Measurements from ENCODE around the gene SH3BP4. TPM values are rescaled to one million over a fixed set of nuclear protein-coding genes. Genes with fewer than 3 reads are reported as not detected.
"Not testable (repeated sequence)": the region's sequence is repeated elsewhere in the genome, so short reads cannot be mapped to it uniquely, and the experiment has no call there.

The SH3BP4 gene
- total and polyA plus RNA-seq, 2 experiments from 2014 or later = 59.3 to 100 TPM

- no peak overlapping the region for H2AFZ ChIP-seq
- H3K9me2 ChIP-seq (ENCODE audit: insufficient read depth) = no peaks in the 10 kb centered on the region
- no peak overlapping the region for H3K4me3 ChIP-seq
- peaks cover 20% of the 10 kb centered on the region for H3K4me1 ChIP-seq (ENCODE audit: insufficient read depth)
- H3F3A ChIP-seq (ENCODE audit: insufficient read depth) = peaks cover 54% of the 10 kb centered on the region
- H3K36me3 ChIP-seq (ENCODE audit: low read depth) = peaks cover 44% of the 10 kb centered on the region
- H4K20me1 ChIP-seq (ENCODE audit: insufficient read depth) = no peaks in the 10 kb centered on the region
- H3K79me2 ChIP-seq (ENCODE audit: insufficient read depth) = peaks cover 54% of the 10 kb centered on the region
- no peak overlapping the region for H3K9ac ChIP-seq
- 96 to 98% methylated on average over 7 of the region's 7 CpGs for WGBS, 2 experiments (ENCODE audit: low coverage in 1 of 2, low lambda C conversion rate in 2 of 2, missing lambda C conversion rate in 2 of 2)
- in situ Hi-C loops (cut with MboI) = no loop called here
- DNase-seq = no peak
- H3K27ac ChIP-seq = no peak overlapping the region
- no peaks in the 10 kb centered on the region for H3K9me3 ChIP-seq (ENCODE audit: low read depth)
- no peak overlapping the region for H3K4me2 ChIP-seq (ENCODE audit: unreplicated experiment)
- no peak for TF ChIP-seq EZH2 (IDR thresholded peaks at IDR 0.05; ENCODE audit: insufficient read depth, poor library complexity, severe bottlenecking)
- no peak for TF ChIP-seq EZH2phosphoT487 (IDR thresholded peaks at IDR 0.05; ENCODE audit: insufficient read depth, low read depth)
- no peaks in the 10 kb centered on the region for H3K27me3 ChIP-seq (replicated peaks; ENCODE audit: insufficient read depth)
These were observed 103.1 kb downstream of the SH3BP4 start for GRCh38 chr2:235054919-235055318.

DNA sequence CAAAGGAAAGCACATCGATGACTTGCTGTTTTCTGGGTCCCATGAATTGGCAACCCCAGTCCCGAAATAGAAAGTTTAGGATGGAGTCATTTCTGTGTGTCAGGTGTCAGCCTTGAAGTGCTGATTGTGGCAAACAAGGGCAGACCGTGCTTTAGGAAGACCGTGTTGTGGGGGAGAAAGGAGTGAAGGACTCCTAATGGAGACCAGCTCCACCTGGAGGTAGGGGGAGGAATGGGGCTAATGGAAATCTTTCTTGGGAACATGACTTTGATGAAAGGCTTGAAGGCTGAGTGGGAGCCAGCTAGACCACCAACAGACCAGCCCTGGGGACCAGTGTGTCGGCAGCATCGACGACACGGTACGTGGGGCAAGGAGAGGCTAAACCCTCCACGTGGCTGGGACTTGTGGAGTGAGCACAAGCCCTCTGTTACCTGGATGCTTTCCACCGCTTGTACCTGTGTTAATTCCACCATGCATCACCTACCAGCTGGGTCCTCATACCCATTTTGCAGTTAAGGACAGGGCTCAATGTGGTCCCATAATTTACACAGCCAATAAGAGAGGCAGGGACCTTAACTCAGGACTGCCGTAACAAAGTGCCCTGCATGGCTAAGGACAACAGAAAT, 104.2 kb downstream of the SH3BP4 start:
- no peak overlapping the region for H3K4me3 ChIP-seq
- H3K79me2 ChIP-seq (ENCODE audit: insufficient read depth) = peaks cover 44% of the 10 kb centered on the region
- no peaks in the 10 kb centered on the region for H3K9me2 ChIP-seq (ENCODE audit: insufficient read depth)
- H2AFZ ChIP-seq = no peak overlapping the region
- no peak for TF ChIP-seq EZH2phosphoT487 (IDR thresholded peaks at IDR 0.05; ENCODE audit: insufficient read depth, low read depth)
- TF ChIP-seq EZH2 (IDR thresholded peaks at IDR 0.05; ENCODE audit: insufficient read depth, poor library complexity, severe bottlenecking) = no peak
- H3K9ac ChIP-seq = no peak overlapping the region
- peaks cover 48% of the 10 kb centered on the region for H3F3A ChIP-seq (ENCODE audit: insufficient read depth)
- no peaks in the 10 kb centered on the region for H3K9me3 ChIP-seq (ENCODE audit: low read depth)
- peaks cover 10% of the 10 kb centered on the region for H3K4me1 ChIP-seq (ENCODE audit: insufficient read depth)
- no peaks in the 10 kb centered on the region for H3K27me3 ChIP-seq (replicated peaks; ENCODE audit: insufficient read depth)
- no peak overlapping the region for H3K4me2 ChIP-seq (ENCODE audit: unreplicated experiment)
- peak; percentile 38 for DNase-seq
- in situ Hi-C loops (cut with MboI) = no loop called here
- WGBS, 2 experiments (ENCODE audit: low coverage in 1 of 2, low lambda C conversion rate in 2 of 2, missing lambda C conversion rate in 2 of 2) = 95 to 96% methylated on average over 12 of the region's 12 CpGs
- no peak overlapping the region for H3K27ac ChIP-seq
- H3K36me3 ChIP-seq (ENCODE audit: low read depth) = peaks cover 44% of the 10 kb centered on the region
- H4K20me1 ChIP-seq (ENCODE audit: insufficient read depth) = no peaks in the 10 kb centered on the region

GRCh38 chr2:235056768-235057167, 105.0 kb downstream of the SH3BP4 start:
- no peak overlapping the region for H3K9ac ChIP-seq
- H3K36me3 ChIP-seq (ENCODE audit: low read depth) = peaks cover 44% of the 10 kb centered on the region
- peaks cover 3% of the 10 kb centered on the region; the same call in 1 of the 2 replicates for H3K4me1 ChIP-seq (ENCODE audit: insufficient read depth)
- no peak overlapping the region for H3K4me3 ChIP-seq
- peaks cover 37% of the 10 kb centered on the region for H3K79me2 ChIP-seq (ENCODE audit: insufficient read depth)
- TF ChIP-seq EZH2 (IDR thresholded peaks at IDR 0.05; ENCODE audit: insufficient read depth, poor library complexity, severe bottlenecking) (no peak), EZH2phosphoT487 (IDR thresholded peaks at IDR 0.05; ENCODE audit: insufficient read depth, low read depth) (no peak)
- H4K20me1 ChIP-seq (ENCODE audit: insufficient read depth) = no peaks in the 10 kb centered on the region
- in situ Hi-C loops (cut with MboI) = no loop called here
- no peaks in the 10 kb centered on the region for H3K27me3 ChIP-seq (replicated peaks; ENCODE audit: insufficient read depth)
- H2AFZ ChIP-seq = no peak overlapping the region
- no peak for DNase-seq
- peaks cover 42% of the 10 kb centered on the region for H3F3A ChIP-seq (ENCODE audit: insufficient read depth)
- H3K4me2 ChIP-seq (ENCODE audit: unreplicated experiment) = no peak overlapping the region
- H3K9me3 ChIP-seq (ENCODE audit: low read depth) = no peaks in the 10 kb centered on the region
- no peaks in the 10 kb centered on the region for H3K9me2 ChIP-seq (ENCODE audit: insufficient read depth)
- WGBS, 2 experiments (ENCODE audit: low coverage in 1 of 2, low lambda C conversion rate in 2 of 2, missing lambda C conversion rate in 2 of 2) = 98% methylated on average over 6 of the region's 6 CpGs
- no peak overlapping the region for H3K27ac ChIP-seq

DNA sequence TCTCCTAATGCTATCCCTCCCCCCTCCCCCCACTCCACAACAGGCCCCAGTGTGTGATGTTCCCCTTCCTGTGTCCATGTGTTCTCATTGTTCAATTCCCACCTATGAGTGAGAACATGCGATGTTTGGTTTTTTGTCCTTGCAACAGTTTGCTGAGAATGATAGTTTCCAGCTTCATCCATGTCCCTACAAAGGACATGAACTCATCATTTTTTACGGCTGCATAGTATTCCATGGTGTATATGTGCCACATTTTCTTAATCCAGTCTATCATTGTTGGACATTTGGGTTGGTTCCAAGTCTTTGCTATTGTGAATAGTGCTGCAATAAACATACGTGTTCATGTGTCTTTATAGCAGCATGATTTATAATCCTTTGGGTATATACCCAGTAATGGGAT, 105.8 kb downstream of the SH3BP4 start:
- not testable (repeated sequence) for H3K27ac ChIP-seq, DNase-seq

GRCh38 chr2:235059161-235059560, 107.3 kb downstream of the SH3BP4 start:
- Histone ChIP-seq H3K9me3 (ENCODE audit: low read depth) (no peaks in the 10 kb centered on the region), H3K27ac (no peak overlapping the region), H3K27me3 (replicated peaks; ENCODE audit: insufficient read depth) (no peaks in the 10 kb centered on the region), H3F3A (ENCODE audit: insufficient read depth) (peaks cover 35% of the 10 kb centered on the region), H4K20me1 (ENCODE audit: insufficient read depth) (no peaks in the 10 kb centered on the region), H3K4me3 (no peak overlapping the region), H3K79me2 (ENCODE audit: insufficient read depth) (peaks cover 17% of the 10 kb centered on the region), H3K9ac (no peak overlapping the region), H3K4me2 (ENCODE audit: unreplicated experiment) (no peak overlapping the region), H3K9me2 (ENCODE audit: insufficient read depth) (no peaks in the 10 kb centered on the region), H2AFZ (no peak overlapping the region), H3K36me3 (ENCODE audit: low read depth) (peaks cover 25% of the 10 kb centered on the region), H3K4me1 (ENCODE audit: insufficient read depth) (no peaks in the 10 kb centered on the region)
- in situ Hi-C loops (cut with MboI) = no loop called here
- 88 to 97% methylated on average over 1 of the region's 1 CpG for WGBS, 2 experiments (ENCODE audit: low coverage in 1 of 2, low lambda C conversion rate in 2 of 2, missing lambda C conversion rate in 2 of 2)
- TF ChIP-seq EZH2 (IDR thresholded peaks at IDR 0.05; ENCODE audit: insufficient read depth, poor library complexity, severe bottlenecking) = no peak
- no peak for DNase-seq

More for the DNA sequence above, 105.8 kb downstream of the SH3BP4 start:
- H2AFZ ChIP-seq; H3K9me2 ChIP-seq (ENCODE audit: insufficient read depth); H3K27me3 ChIP-seq (replicated peaks; ENCODE audit: insufficient read depth); H4K20me1 ChIP-seq (ENCODE audit: insufficient read depth); H3K4me2 ChIP-seq (ENCODE audit: unreplicated experiment); H3K4me3 ChIP-seq; in situ Hi-C loops (cut with MboI); H3K4me1 ChIP-seq (ENCODE audit: insufficient read depth); H3K9me3 ChIP-seq (ENCODE audit: low read depth); H3K9ac ChIP-seq: not testable (repeated sequence)
- Histone ChIP-seq H3K79me2 (ENCODE audit: insufficient read depth) (peaks cover 28% of the 10 kb centered on the region), H3F3A (ENCODE audit: insufficient read depth) (peaks cover 38% of the 10 kb centered on the region), H3K36me3 (ENCODE audit: low read depth) (peaks cover 40% of the 10 kb centered on the region)
- 94 to 100% methylated on average over 1 to 2 of the region's 3 CpGs for WGBS, 2 experiments (ENCODE audit: low coverage in 1 of 2, low lambda C conversion rate in 2 of 2, missing lambda C conversion rate in 2 of 2)

All from GM23248 (cell line).